ENCODE measurements around the gene MCU. TPM values are rescaled to one million over a fixed set of nuclear protein-coding genes. Genes with fewer than 3 reads are reported as not detected.
"Not testable (repeated sequence)": the region's sequence is repeated elsewhere in the genome, so short reads cannot be mapped to it uniquely, and the experiment has no call there.

The MCU gene
- polyA plus RNA-seq, 1 donor from 2014 or later = 22.9 TPM

DNA sequence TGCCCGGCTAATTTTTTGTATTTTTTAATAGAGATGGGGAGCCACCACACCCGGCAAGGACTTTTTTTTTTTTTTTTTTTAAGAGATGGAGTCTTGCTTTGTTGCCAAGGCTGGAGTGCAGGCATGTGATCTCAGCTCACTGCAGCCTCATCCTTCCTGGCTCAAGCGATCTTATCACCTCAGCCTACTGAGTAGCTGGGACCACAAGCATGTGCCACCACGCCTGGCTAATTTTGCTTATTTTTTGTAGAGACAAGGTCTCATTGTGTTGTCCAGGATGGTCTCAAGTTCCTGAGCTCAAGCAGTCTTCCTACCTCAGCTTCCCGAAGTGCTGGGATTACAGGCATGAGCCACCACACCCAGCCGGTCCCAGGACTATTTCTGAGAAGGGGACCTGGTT, 9.3 kb upstream of the MCU start:
- Histone ChIP-seq H2AFZ (ENCODE audit: low read depth, low read length) (no peak overlapping the region), H3K9me2 (ENCODE audit: insufficient read depth, low read length) (no peaks in the 10 kb centered on the region), H3F3A (ENCODE audit: insufficient read depth, low read length, poor library complexity, severe bottlenecking) (no peaks in the 10 kb centered on the region), H3K27ac (ENCODE audit: low read length) (no peak overlapping the region), H4K20me1 (ENCODE audit: insufficient read depth) (no peaks in the 10 kb centered on the region), H3K36me3 (ENCODE audit: insufficient read depth, low read length) (no peaks in the 10 kb centered on the region), H3K9me3 (ENCODE audit: low read length) (no peaks in the 10 kb centered on the region), H3K27me3 (ENCODE audit: insufficient read depth, low read depth, low read length) (no peaks in the 10 kb centered on the region), H3K9ac (ENCODE audit: low read length) (no peak overlapping the region), H3K4me2 (ENCODE audit: low read length) (no peak overlapping the region), H3K79me2 (replicated peaks; ENCODE audit: insufficient read depth, low read length) (no peaks in the 10 kb centered on the region), H3K4me3 (ENCODE audit: low read length) (no peak overlapping the region)
- no peak for TF ChIP-seq MXI1 (conservative IDR thresholded peaks at IDR 0.05; ENCODE audit: poor library complexity, severe bottlenecking)
- TF ChIP-seq, protein P1, sequence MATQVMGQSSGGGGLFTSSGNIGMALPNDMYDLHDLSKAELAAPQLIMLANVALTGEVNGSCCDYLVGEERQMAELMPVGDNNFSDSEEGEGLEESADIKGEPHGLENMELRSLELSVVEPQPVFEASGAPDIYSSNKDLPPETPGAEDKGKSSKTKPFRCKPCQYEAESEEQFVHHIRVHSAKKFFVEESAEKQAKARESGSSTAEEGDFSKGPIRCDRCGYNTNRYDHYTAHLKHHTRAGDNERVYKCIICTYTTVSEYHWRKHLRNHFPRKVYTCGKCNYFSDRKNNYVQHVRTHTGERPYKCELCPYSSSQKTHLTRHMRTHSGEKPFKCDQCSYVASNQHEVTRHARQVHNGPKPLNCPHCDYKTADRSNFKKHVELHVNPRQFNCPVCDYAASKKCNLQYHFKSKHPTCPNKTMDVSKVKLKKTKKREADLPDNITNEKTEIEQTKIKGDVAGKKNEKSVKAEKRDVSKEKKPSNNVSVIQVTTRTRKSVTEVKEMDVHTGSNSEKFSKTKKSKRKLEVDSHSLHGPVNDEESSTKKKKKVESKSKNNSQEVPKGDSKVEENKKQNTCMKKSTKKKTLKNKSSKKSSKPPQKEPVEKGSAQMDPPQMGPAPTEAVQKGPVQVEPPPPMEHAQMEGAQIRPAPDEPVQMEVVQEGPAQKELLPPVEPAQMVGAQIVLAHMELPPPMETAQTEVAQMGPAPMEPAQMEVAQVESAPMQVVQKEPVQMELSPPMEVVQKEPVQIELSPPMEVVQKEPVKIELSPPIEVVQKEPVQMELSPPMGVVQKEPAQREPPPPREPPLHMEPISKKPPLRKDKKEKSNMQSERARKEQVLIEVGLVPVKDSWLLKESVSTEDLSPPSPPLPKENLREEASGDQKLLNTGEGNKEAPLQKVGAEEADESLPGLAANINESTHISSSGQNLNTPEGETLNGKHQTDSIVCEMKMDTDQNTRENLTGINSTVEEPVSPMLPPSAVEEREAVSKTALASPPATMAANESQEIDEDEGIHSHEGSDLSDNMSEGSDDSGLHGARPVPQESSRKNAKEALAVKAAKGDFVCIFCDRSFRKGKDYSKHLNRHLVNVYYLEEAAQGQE (IDR thresholded peaks at IDR 0.05; ENCODE audit: borderline replicate concordance) = no peak
- no peak for TF ChIP-seq EZH2 (IDR thresholded peaks at IDR 0.05; ENCODE audit: borderline replicate concordance, insufficient read depth, low read length, poor library complexity, severe bottlenecking)
- TF ChIP-seq TAF1 (IDR thresholded peaks at IDR 0.05; ENCODE audit: low read depth) = no peak
- no peak for TF ChIP-seq POLR2AphosphoS5 (IDR thresholded peaks at IDR 0.05)
- TF ChIP-seq SMC3 (conservative IDR thresholded peaks at IDR 0.05; ENCODE audit: poor library complexity) = no peak
- TF ChIP-seq, protein P2, sequence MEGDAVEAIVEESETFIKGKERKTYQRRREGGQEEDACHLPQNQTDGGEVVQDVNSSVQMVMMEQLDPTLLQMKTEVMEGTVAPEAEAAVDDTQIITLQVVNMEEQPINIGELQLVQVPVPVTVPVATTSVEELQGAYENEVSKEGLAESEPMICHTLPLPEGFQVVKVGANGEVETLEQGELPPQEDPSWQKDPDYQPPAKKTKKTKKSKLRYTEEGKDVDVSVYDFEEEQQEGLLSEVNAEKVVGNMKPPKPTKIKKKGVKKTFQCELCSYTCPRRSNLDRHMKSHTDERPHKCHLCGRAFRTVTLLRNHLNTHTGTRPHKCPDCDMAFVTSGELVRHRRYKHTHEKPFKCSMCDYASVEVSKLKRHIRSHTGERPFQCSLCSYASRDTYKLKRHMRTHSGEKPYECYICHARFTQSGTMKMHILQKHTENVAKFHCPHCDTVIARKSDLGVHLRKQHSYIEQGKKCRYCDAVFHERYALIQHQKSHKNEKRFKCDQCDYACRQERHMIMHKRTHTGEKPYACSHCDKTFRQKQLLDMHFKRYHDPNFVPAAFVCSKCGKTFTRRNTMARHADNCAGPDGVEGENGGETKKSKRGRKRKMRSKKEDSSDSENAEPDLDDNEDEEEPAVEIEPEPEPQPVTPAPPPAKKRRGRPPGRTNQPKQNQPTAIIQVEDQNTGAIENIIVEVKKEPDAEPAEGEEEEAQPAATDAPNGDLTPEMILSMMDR (IDR thresholded peaks at IDR 0.05; ENCODE audit: poor library complexity, severe bottlenecking) = no peak
- TF ChIP-seq RAD21 (conservative IDR thresholded peaks at IDR 0.05) = no peak
- TF ChIP-seq EP300 (conservative IDR thresholded peaks at IDR 0.05; ENCODE audit: poor library complexity, severe bottlenecking) = no peak

DNA sequence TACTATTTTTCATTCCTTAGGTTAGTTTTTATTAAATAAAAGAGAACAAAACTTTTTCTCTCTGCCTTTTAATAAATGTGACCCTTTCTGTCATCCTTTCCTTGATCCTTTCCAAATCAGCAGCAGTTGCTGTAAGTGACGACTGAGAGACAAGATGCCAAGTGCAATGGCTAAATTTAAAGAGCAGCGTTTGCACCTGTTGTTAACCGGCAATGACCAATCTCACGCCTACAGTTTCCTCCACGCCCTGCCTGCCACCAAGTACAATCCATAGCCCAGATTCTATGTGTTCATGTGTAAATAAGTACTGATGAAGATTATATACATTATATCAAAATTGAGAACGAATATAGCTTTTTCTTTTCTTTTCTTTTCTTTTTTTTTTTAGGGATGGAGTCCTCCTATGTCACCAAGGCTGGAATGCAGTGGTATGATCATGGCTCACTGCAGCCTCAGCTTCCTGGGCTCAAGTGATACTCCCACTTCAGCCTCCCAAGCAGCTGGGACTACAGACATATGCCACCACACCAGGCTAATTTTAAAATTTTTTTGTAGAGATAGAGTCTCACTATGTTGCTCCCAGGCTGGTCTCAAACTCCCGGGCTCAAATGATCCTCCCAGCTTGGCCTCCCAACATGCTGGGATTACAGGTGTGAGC, 6.5 kb upstream of the MCU start:
- Histone ChIP-seq H3K79me2 (replicated peaks; ENCODE audit: insufficient read depth, low read length) (no peaks in the 10 kb centered on the region), H3K4me2 (ENCODE audit: low read length) (no peak overlapping the region), H3K9me2 (ENCODE audit: insufficient read depth, low read length) (no peaks in the 10 kb centered on the region), H2AFZ (ENCODE audit: low read depth, low read length) (no peak overlapping the region), H3K36me3 (ENCODE audit: insufficient read depth, low read length) (no peaks in the 10 kb centered on the region), H3K4me3 (ENCODE audit: low read length) (no peak overlapping the region), H3K9me3 (ENCODE audit: low read length) (no peaks in the 10 kb centered on the region), H3K27ac (ENCODE audit: low read length) (no peak overlapping the region), H3F3A (ENCODE audit: insufficient read depth, low read length, poor library complexity, severe bottlenecking) (no peaks in the 10 kb centered on the region), H4K20me1 (ENCODE audit: insufficient read depth) (no peaks in the 10 kb centered on the region), H3K9ac (ENCODE audit: low read length) (no peak overlapping the region), H3K27me3 (ENCODE audit: insufficient read depth, low read depth, low read length) (no peaks in the 10 kb centered on the region)
- no peak for TF ChIP-seq EZH2 (IDR thresholded peaks at IDR 0.05; ENCODE audit: borderline replicate concordance, insufficient read depth, low read length, poor library complexity, severe bottlenecking)
- no peak for TF ChIP-seq MXI1 (conservative IDR thresholded peaks at IDR 0.05; ENCODE audit: poor library complexity, severe bottlenecking)
- no peak for TF ChIP-seq RAD21 (conservative IDR thresholded peaks at IDR 0.05)
- TF ChIP-seq EP300 (conservative IDR thresholded peaks at IDR 0.05; ENCODE audit: poor library complexity, severe bottlenecking) = no peak
- TF ChIP-seq POLR2AphosphoS5 (IDR thresholded peaks at IDR 0.05) = no peak

DNA sequence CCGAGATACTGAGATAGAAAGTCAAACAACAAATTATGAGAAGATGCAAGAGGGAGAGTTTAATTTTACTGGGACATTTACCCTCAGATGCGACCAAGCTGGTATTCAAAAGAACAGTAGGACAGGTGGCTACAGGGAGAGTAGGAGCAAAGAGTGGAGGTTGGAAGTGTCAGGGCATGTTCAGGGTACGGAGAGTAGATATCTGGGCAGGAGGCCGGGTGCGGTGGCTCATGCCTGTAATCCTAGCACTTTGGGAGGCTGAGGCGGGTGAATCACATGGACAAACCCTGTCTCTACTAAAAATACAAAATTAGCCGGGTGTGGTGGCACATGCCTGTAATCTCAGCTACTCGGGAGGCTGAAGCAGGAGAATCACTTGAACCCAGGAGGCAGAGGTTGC, 5.5 kb upstream of the MCU start:
- not testable (repeated sequence) for H3K4me3 ChIP-seq (ENCODE audit: low read length); H3F3A ChIP-seq (ENCODE audit: insufficient read depth, low read length, poor library complexity, severe bottlenecking); H3K27ac ChIP-seq (ENCODE audit: low read length); H3K9me3 ChIP-seq (ENCODE audit: low read length); H3K9ac ChIP-seq (ENCODE audit: low read length); H3K36me3 ChIP-seq (ENCODE audit: insufficient read depth, low read length); H3K79me2 ChIP-seq (replicated peaks; ENCODE audit: insufficient read depth, low read length); H3K27me3 ChIP-seq (ENCODE audit: insufficient read depth, low read depth, low read length); H3K9me2 ChIP-seq (ENCODE audit: insufficient read depth, low read length); H4K20me1 ChIP-seq (ENCODE audit: insufficient read depth); H3K4me2 ChIP-seq (ENCODE audit: low read length); H2AFZ ChIP-seq (ENCODE audit: low read depth, low read length)

All from neural cell (in vitro differentiated cells).